Measurements from ENCODE around the gene ELAPOR2.
"Not testable (repeated sequence)": the region's sequence is repeated elsewhere in the genome, so short reads cannot be mapped to it uniquely, and the experiment has no call there.

- not testable (repeated sequence) for TF ChIP-seq ZNF239 (CRISPR knock-in tag; IDR thresholded peaks at IDR 0.05); ZSCAN29 (IDR thresholded peaks at IDR 0.05); ZBTB33 (CRISPR knock-in tag; IDR thresholded peaks at IDR 0.05); TCF7L2 (IDR thresholded peaks at IDR 0.05; ENCODE audit: low read depth, low read length); ZNF274 (IDR thresholded peaks at IDR 0.05; ENCODE audit: borderline replicate concordance, low read depth, low read length)
- TF ChIP-seq, protein P1, sequence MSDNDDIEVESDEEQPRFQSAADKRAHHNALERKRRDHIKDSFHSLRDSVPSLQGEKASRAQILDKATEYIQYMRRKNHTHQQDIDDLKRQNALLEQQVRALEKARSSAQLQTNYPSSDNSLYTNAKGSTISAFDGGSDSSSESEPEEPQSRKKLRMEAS (CRISPR knock-in tag; IDR thresholded peaks at IDR 0.05): not testable (repeated sequence)
Measured at GRCh38 chr7:87097375-87097774, 37.9 kb upstream of the ELAPOR2 start.

Data from K562 (cell line).